ENCODE data around the gene SEZ6.

SEZ6 gene

GRCh38 chr17:28974451-28974850 is 31.4 kb downstream of the SEZ6 start:
- DNase-seq: no peak

GRCh38 chr17:28973425-28973824 is 32.4 kb downstream of the SEZ6 start:
- DNase-seq: peak; percentile 31

- DNase-seq: no peak
Measured at GRCh38 chr17:28972437-28972836, 33.4 kb downstream of the SEZ6 start.

GRCh38 chr17:28970879-28971278 is 35.0 kb downstream of the SEZ6 start:
- no peak for DNase-seq

GRCh38 chr17:28969706-28970393 is 36.0 kb downstream of the SEZ6 start:
- no peak for DNase-seq

GRCh38 chr17:28968914-28969295 is 36.9 kb downstream of the SEZ6 start:
- DNase-seq: no peak

- DNase-seq: no peak
Measured at GRCh38 chr17:28968231-28968913, 37.5 kb downstream of the SEZ6 start.

GRCh38 chr17:28967221-28968135 is 38.4 kb downstream of the SEZ6 start:
- DNase-seq: no peak

- no peak for DNase-seq
Measured at GRCh38 chr17:28963841-28964240, 42.0 kb downstream of the SEZ6 start.

- no peak for DNase-seq
Measured at GRCh38 chr17:28963055-28963611, 42.7 kb downstream of the SEZ6 start.

GRCh38 chr17:28961391-28961790 is 44.4 kb downstream of the SEZ6 start:
- no peak for DNase-seq

GRCh38 chr17:28960256-28961061 is 45.4 kb downstream of the SEZ6 start:
- DNase-seq: no peak

GRCh38 chr17:28959471-28959871 is 46.4 kb downstream of the SEZ6 start:
- DNase-seq: no peak

- DNase-seq: no peak
Measured at GRCh38 chr17:28958820-28959455, 46.9 kb downstream of the SEZ6 start.

GRCh38 chr17:28957992-28958355 is 47.9 kb downstream of the SEZ6 start:
- no peak for DNase-seq

GRCh38 chr17:28957277-28957991 is 48.4 kb downstream of the SEZ6 start:
- DNase-seq: no peak

- DNase-seq: no peak
Measured at GRCh38 chr17:28956861-28957260, 49.0 kb downstream of the SEZ6 start.

- no peak for DNase-seq
Measured at GRCh38 chr17:28956112-28956511, 49.7 kb downstream of the SEZ6 start.

GRCh38 chr17:28955408-28955807 is 50.4 kb downstream of the SEZ6 start:
- DNase-seq: no peak

GRCh38 chr17:28954886-28955285 is 50.9 kb downstream of the SEZ6 start:
- DNase-seq: no peak

- DNase-seq: peak; percentile 32
Measured at GRCh38 chr17:28953444-28954118, 52.3 kb downstream of the SEZ6 start.

Measured in fibroblast of skin of right quadriceps (primary cell).